Activated naive CD4-positive, alpha-beta T cell treated with anti-CD3 and anti-CD28 coated beads for 36 hours (primary cell): Measurements from ENCODE around the gene SEMA3C. TPM values are rescaled to one million over a fixed set of nuclear protein-coding genes. Genes with fewer than 3 reads are reported as not detected.
A peak's percentile ranks its signal among the peaks of the same experiment; 100 is the strongest.

Experiments used
- CTCF ChIA-PET: fragments of 350-600 bp; sonication (Branson Sonifier 250); formaldehyde crosslinking; loops from one replicate; lab custom pipeline; 2021; ENCODE audit warnings: antibody characterized with exemption; lab: Charles Lee
- DNase-seq: peaks from one replicate; pipeline ENCODE4 v3.0.0-alpha.2; 2020
- H3K27ac Mint-ChIP-seq: one replicate; pipeline ENCODE4 v1.8.0; 2021; ENCODE audit warnings: mild to moderate bottlenecking, mixed read lengths
- H3K27me3 Mint-ChIP-seq: one replicate; pipeline ENCODE4 v1.8.0; 2021; ENCODE audit warnings: low read depth, mixed read lengths
- H3K36me3 Mint-ChIP-seq: one replicate; pipeline ENCODE4 v1.8.0; 2021; ENCODE audit warnings: low read depth, mixed read lengths
- H3K4me1 Mint-ChIP-seq: one replicate; pipeline ENCODE4 v1.8.0; 2021; ENCODE audit warnings: low read depth, mixed read lengths
- H3K4me3 Mint-ChIP-seq: one replicate; pipeline ENCODE4 v1.8.0; 2021; ENCODE audit warnings: mild to moderate bottlenecking, moderate library complexity, mixed read lengths
- H3K9me3 Mint-ChIP-seq: one replicate; pipeline ENCODE4 v1.8.0; 2021; ENCODE audit warnings: mixed read lengths
- intact Hi-C: fragments of 100-400 bp; cut with micrococcal nuclease; formaldehyde crosslinking; loops from one replicate; pipeline ENCODE4 v1.15.1; 2023
- total RNA-seq, 2 experiments: library from RNA; stranded (reverse); gene quantifications; one replicate each; pipeline ENCODE4 v1.2.3, GENCODE V29; 2021

The SEMA3C gene
- not detected for total RNA-seq

GRCh38 chr7:80918909-80919721 is at the start of gene SEMA3C:
Gene SEMA3C (minus strand): TSS chr7:80919051. CDS start chr7:80916781, 2,270 bp downstream.
- DNase-seq, result peak; percentile 8
- Mint-ChIP-seq H3K4me1 (peaks cover 8% of the 10 kb centered on the region), H3K27me3 (peaks cover 47% of the 10 kb centered on the region), H3K4me3 (no peak within 1 kb of the TSS), H3K27ac (no peak within 1 kb of the TSS), H3K36me3 (no peaks in the 10 kb centered on the region), H3K9me3 (no peaks in the 10 kb centered on the region)
- intact Hi-C loops, result no loop called here
- CTCF ChIA-PET, result no interaction called here

- Mint-ChIP-seq H3K9me3 (peaks cover 5% of the 10 kb centered on the region), H3K4me1 (no peaks in the 10 kb centered on the region), H3K27me3 (no peaks in the 10 kb centered on the region), H3K27ac (no peak overlapping the region), H3K36me3 (no peaks in the 10 kb centered on the region), H3K4me3 (no peak overlapping the region)
- CTCF ChIA-PET, result no interaction called here
- intact Hi-C loops, result no loop called here
- DNase-seq, result no peak
Measured at GRCh38 chr7:80968606-80969005, 49.8 kb upstream of the SEMA3C start.

- CTCF ChIA-PET, result no interaction called here
- intact Hi-C loops, result no loop called here
- peaks cover 5% of the 10 kb centered on the region for H3K9me3 Mint-ChIP-seq
- H3K36me3 Mint-ChIP-seq, result no peaks in the 10 kb centered on the region
- H3K27ac Mint-ChIP-seq, result no peak overlapping the region
- no peaks in the 10 kb centered on the region for H3K27me3 Mint-ChIP-seq
- no peaks in the 10 kb centered on the region for H3K4me1 Mint-ChIP-seq
- no peak for DNase-seq
- no peak overlapping the region for H3K4me3 Mint-ChIP-seq
Measured at GRCh38 chr7:80967917-80968297, 49.1 kb upstream of the SEMA3C start.

GRCh38 chr7:80967071-80967916 is 48.4 kb upstream of the SEMA3C start:
- Mint-ChIP-seq H3K4me1 (no peaks in the 10 kb centered on the region), H3K27me3 (no peaks in the 10 kb centered on the region), H3K9me3 (peaks cover 5% of the 10 kb centered on the region), H3K4me3 (no peak overlapping the region), H3K27ac (no peak overlapping the region), H3K36me3 (no peaks in the 10 kb centered on the region)
- DNase-seq, result no peak
- CTCF ChIA-PET, result no interaction called here
- intact Hi-C loops, result no loop called here

DNA sequence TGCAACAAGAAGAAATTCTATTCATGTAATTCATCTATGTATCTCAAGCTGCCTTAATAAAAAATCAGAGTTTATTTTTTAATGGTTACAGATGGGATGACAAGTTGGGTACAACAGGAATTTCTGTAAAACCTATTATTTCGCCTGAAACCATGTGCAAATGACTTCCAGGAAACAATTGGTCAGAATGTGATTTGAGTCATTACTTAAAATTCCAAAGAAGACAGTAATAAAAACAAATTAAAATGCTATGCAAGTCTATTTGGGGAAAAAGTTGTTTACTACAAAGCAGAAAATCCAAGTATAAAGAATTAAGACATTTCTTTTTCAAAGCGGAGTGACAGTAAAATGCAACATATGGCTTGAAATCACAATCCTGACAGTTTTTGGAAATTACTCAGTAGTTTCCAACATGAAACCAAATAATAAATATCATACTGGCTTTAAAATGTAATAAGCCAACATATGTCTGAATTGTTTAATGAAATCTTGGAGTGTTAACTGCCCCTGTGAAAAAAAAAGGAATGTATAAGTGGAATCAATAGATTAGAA is 41.5 kb upstream of the SEMA3C start:
- CTCF ChIA-PET, result no interaction called here
- no peak overlapping the region for H3K4me3 Mint-ChIP-seq

GRCh38 chr7:80957226-80957777 is 38.5 kb upstream of the SEMA3C start:
- H3K36me3 Mint-ChIP-seq, result no peaks in the 10 kb centered on the region
- no peak overlapping the region for H3K27ac Mint-ChIP-seq
- no peak for DNase-seq
- intact Hi-C loops, result no loop called here
- H3K4me1 Mint-ChIP-seq, result no peaks in the 10 kb centered on the region
- H3K27me3 Mint-ChIP-seq, result no peaks in the 10 kb centered on the region
- H3K9me3 Mint-ChIP-seq, result peaks cover 1% of the 10 kb centered on the region
- H3K4me3 Mint-ChIP-seq, result no peak overlapping the region
- CTCF ChIA-PET, result no interaction called here

More for the DNA sequence above, 41.5 kb upstream of the SEMA3C start:
- H3K4me1 Mint-ChIP-seq, result no peaks in the 10 kb centered on the region
- H3K27ac Mint-ChIP-seq, result no peak overlapping the region
- H3K36me3 Mint-ChIP-seq, result no peaks in the 10 kb centered on the region
- peaks cover 2% of the 10 kb centered on the region for H3K9me3 Mint-ChIP-seq
- intact Hi-C loops, result no loop called here
- no peaks in the 10 kb centered on the region for H3K27me3 Mint-ChIP-seq
- DNase-seq, result no peak

DNA sequence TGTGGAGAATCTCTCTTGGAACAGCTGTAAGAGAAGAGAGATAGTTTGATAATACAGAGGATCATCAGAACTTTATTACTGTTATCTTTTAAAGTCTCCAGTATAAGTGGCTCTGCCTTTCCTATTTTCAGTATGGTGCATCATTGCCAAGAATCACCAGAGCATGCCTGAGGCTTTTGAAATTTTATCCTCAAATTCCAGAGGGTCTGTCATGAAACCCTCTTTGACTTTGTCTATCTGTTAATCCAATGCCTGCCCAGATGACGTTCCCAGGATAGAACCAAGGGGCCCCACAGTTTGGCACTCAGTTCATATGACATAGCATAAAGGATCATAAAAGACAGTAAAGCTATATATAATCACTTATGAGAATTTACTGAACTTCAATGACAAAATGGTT is 35.3 kb upstream of the SEMA3C start:
- CTCF ChIA-PET, result no interaction called here
- no peaks in the 10 kb centered on the region for H3K27me3 Mint-ChIP-seq
- no peak for DNase-seq
- H3K4me1 Mint-ChIP-seq, result no peaks in the 10 kb centered on the region
- H3K27ac Mint-ChIP-seq, result no peak overlapping the region
- intact Hi-C loops, result no loop called here
- no peak overlapping the region for H3K4me3 Mint-ChIP-seq
- no peaks in the 10 kb centered on the region for H3K36me3 Mint-ChIP-seq
- peaks cover 5% of the 10 kb centered on the region for H3K9me3 Mint-ChIP-seq

DNA sequence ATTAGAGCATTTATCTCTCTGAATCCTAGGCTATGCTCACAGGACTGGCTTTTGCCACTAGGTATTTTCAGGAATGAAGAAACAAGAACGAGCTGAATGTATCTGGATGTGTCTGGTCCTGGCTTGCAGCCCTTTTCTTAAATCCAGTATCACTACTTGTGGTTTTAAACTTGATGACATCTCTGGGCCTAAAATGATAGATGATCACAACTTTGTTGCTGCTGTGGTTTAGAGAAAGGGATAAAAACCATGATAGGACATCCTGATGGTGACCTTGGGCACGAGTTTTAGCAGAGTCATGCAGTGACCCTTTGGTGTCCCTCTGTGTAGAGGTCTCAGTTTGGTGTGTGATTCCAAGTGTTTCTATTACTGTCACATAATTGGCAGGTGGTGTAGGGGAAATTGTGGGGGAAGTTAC is 31.7 kb upstream of the SEMA3C start:
- intact Hi-C loops, result no loop called here
- no peak for DNase-seq
- CTCF ChIA-PET, result no interaction called here
- no peaks in the 10 kb centered on the region for H3K36me3 Mint-ChIP-seq
- H3K27me3 Mint-ChIP-seq, result no peaks in the 10 kb centered on the region
- H3K9me3 Mint-ChIP-seq, result peaks cover 5% of the 10 kb centered on the region
- H3K4me1 Mint-ChIP-seq, result no peaks in the 10 kb centered on the region
- H3K4me3 Mint-ChIP-seq, result no peak overlapping the region
- H3K27ac Mint-ChIP-seq, result no peak overlapping the region

- no peak overlapping the region for H3K4me3 Mint-ChIP-seq
- H3K27me3 Mint-ChIP-seq, result no peaks in the 10 kb centered on the region
- no peak overlapping the region for H3K27ac Mint-ChIP-seq
- DNase-seq, result no peak
- intact Hi-C loops, result no loop called here
- H3K9me3 Mint-ChIP-seq, result peaks cover 5% of the 10 kb centered on the region
- CTCF ChIA-PET, result interaction anchor here (0.7 kb wide), 1 partner anchor 125 kb away, joined by 3 read pairs; no protein-coding TSS in a partner anchor
- no peaks in the 10 kb centered on the region for H3K36me3 Mint-ChIP-seq
- no peaks in the 10 kb centered on the region for H3K4me1 Mint-ChIP-seq
Measured at GRCh38 chr7:80949449-80949848, 30.6 kb upstream of the SEMA3C start.

DNA sequence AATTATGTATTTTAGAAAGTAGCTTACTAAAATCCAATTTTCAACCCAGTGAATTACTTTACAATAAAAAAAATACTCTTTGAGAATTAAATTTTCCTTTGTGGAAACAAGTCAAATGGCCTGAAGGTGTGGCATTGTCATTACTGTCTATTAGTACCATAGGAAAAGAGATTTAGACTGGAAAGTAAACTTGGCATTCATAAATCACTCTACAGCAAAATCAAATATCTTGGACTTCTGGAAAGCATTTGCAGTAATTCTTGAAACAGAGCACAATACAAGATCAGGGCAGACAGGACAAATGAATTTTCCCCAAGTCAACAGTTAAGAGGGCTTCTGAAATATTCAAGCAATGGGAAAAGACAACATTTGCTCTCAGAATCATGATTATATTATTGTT is 28.0 kb upstream of the SEMA3C start:
- H3K36me3 Mint-ChIP-seq, result no peaks in the 10 kb centered on the region

GRCh38 chr7:80945976-80946375 is 27.1 kb upstream of the SEMA3C start:
- H3K36me3 Mint-ChIP-seq, result no peaks in the 10 kb centered on the region
- no peaks in the 10 kb centered on the region for H3K4me1 Mint-ChIP-seq
- CTCF ChIA-PET, result no interaction called here
- H3K27ac Mint-ChIP-seq, result no peak overlapping the region
- no peak overlapping the region for H3K4me3 Mint-ChIP-seq
- intact Hi-C loops, result no loop called here
- H3K27me3 Mint-ChIP-seq, result no peaks in the 10 kb centered on the region
- no peak for DNase-seq
- peaks cover 4% of the 10 kb centered on the region for H3K9me3 Mint-ChIP-seq

More for the DNA sequence above, 28.0 kb upstream of the SEMA3C start:
- H3K4me1 Mint-ChIP-seq, result no peaks in the 10 kb centered on the region
- H3K27ac Mint-ChIP-seq, result no peak overlapping the region
- peaks cover 4% of the 10 kb centered on the region for H3K9me3 Mint-ChIP-seq
- DNase-seq, result no peak
- H3K4me3 Mint-ChIP-seq, result no peak overlapping the region
- no peaks in the 10 kb centered on the region for H3K27me3 Mint-ChIP-seq
- CTCF ChIA-PET, result no interaction called here
- intact Hi-C loops, result no loop called here

DNA sequence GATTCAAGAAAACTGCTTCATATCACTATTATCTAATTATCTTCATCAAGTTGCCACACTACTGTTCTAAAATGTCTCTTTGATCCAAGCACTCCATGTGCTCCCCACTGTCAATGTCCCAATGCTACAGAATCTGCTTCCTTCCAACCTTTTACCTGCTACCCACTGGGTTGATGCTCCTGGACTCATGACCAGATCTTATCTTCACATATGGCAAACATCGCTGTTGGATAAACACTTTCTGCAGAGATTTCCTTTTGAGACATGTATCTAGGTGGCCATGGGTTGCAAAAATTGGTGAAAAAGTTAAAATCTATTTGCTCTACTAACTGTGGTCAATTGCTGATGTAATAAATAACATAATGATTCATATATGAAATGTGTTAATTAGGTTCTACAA is 24.5 kb upstream of the SEMA3C start:
- no peak overlapping the region for H3K27ac Mint-ChIP-seq
- H3K4me3 Mint-ChIP-seq, result no peak overlapping the region
- no peaks in the 10 kb centered on the region for H3K4me1 Mint-ChIP-seq
- CTCF ChIA-PET, result no interaction called here
- DNase-seq, result no peak
- intact Hi-C loops, result loop anchor here (5.0 kb wide), 1 partner anchor 51 kb away; no protein-coding TSS in a partner anchor
- no peaks in the 10 kb centered on the region for H3K9me3 Mint-ChIP-seq
- H3K27me3 Mint-ChIP-seq, result no peaks in the 10 kb centered on the region
- H3K36me3 Mint-ChIP-seq, result no peaks in the 10 kb centered on the region
